IMR-90 (cell line): Measurements from ENCODE around the gene DCC. TPM values are rescaled to one million over a fixed set of nuclear protein-coding genes. Genes with fewer than 3 reads are reported as not detected.

Source experiments
- ATAC-seq: fragments of 200-7000 bp; cut with Tn5 transposase; 2 replicates; pipeline ENCODE4 v1.9.1; 2020; ENCODE audit warnings: low read depth, mild to moderate bottlenecking, moderate library complexity
- BruUV-seq: library from RNA; stranded (reverse); fragments of 400-500 nt; replicated peaks from 2 replicates; lab custom pipeline; 2021; lab: Mats Ljungman, UMichigan
- CTCF ChIA-PET: fragments of 300-600 bp; formaldehyde crosslinking; extraction: SDS; loops from one replicate; lab custom pipeline; 2021; ENCODE audit warnings: antibody characterized with exemption; lab: Yijun Ruan, JAX
- POLR2A ChIA-PET: fragments of 300-600 bp; sonication (Branson Sonifier 250); formaldehyde crosslinking; loops from one replicate; lab custom pipeline; 2022; ENCODE audit warnings: antibody characterized with exemption; ENCODE audit not compliant: unreplicated experiment; lab: Charles Lee
- DNase-seq: peaks from one replicate; pipeline ENCODE4 v3.0.0; 2013
- H2AFZ ChIP-seq: replicated peaks from 2 replicates; pipeline ENCODE3; 2013; ENCODE audit warnings: low read length, mild to moderate bottlenecking; ENCODE audit not compliant: poor library complexity
- H2AK5ac ChIP-seq: 2 replicates; pipeline ENCODE4 v1.6.1; 2013; ENCODE audit warnings: low read depth, low read length, inconsistent platforms
- H2AK9ac ChIP-seq: replicated peaks from 2 replicates; pipeline ENCODE3; 2013; ENCODE audit warnings: mild to moderate bottlenecking, low read depth, low read length, moderate library complexity; ENCODE audit not compliant: poor library complexity
- H2BK120ac ChIP-seq: 2 replicates; pipeline ENCODE4 v1.6.1; 2013; ENCODE audit warnings: low read depth, low read length, inconsistent platforms
- H2BK15ac ChIP-seq: 3 replicates; pipeline ENCODE4 v1.6.1; 2013; ENCODE audit warnings: low read depth, low read length, inconsistent platforms
- H2BK20ac ChIP-seq: 2 replicates; pipeline ENCODE4 v1.6.1; 2013; ENCODE audit warnings: low read depth, mild to moderate bottlenecking, inconsistent platforms, low read length, moderate library complexity
- H2BK5ac ChIP-seq: 2 replicates; pipeline ENCODE4 v1.6.1; 2013; ENCODE audit warnings: mild to moderate bottlenecking, low read depth, low read length, inconsistent platforms; ENCODE audit not compliant: poor library complexity, severe bottlenecking
- H3K14ac ChIP-seq: replicated peaks from 2 replicates; pipeline ENCODE4 v1.6.1; 2013; ENCODE audit warnings: low read depth, low read length, inconsistent platforms
- H3K18ac ChIP-seq: 2 replicates; pipeline ENCODE4 v1.6.1; 2013; ENCODE audit warnings: low read depth, low read length, control low read depth
- H3K23ac ChIP-seq: 2 replicates; pipeline ENCODE4 v1.6.1; 2013; ENCODE audit warnings: low read depth, low read length, inconsistent platforms
- H3K27ac ChIP-seq: 2 replicates; pipeline ENCODE4 v1.5.1; 2013; ENCODE audit warnings: mild to moderate bottlenecking, control low read depth, low read length; ENCODE audit not compliant: insufficient read depth
- H3K27me3 ChIP-seq: 2 replicates; pipeline ENCODE4 v1.6.1; 2013; ENCODE audit warnings: low read length; ENCODE audit not compliant: control insufficient read depth, insufficient read depth
- H3K36me3 ChIP-seq: 2 replicates; pipeline ENCODE4 v1.6.1; 2013; ENCODE audit warnings: low read length, mixed read lengths; ENCODE audit not compliant: control insufficient read depth, insufficient read depth
- H3K4ac ChIP-seq: 2 replicates; pipeline ENCODE4 v1.6.1; 2013; ENCODE audit warnings: low read depth, low read length, inconsistent platforms
- H3K4me1 ChIP-seq: 2 replicates; pipeline ENCODE4 v1.6.1; 2013; ENCODE audit warnings: low read length, mixed read lengths; ENCODE audit not compliant: control insufficient read depth, insufficient read depth
- H3K4me2 ChIP-seq: 2 replicates; pipeline ENCODE4 v1.6.1; 2013; ENCODE audit warnings: low read depth, mild to moderate bottlenecking, control low read depth, low read length, moderate library complexity
- H3K4me3 ChIP-seq: 2 replicates; pipeline ENCODE4 v1.5.1; 2013; ENCODE audit warnings: low read depth, mild to moderate bottlenecking, control low read depth, low read length, moderate library complexity; ENCODE audit not compliant: insufficient read depth
- H3K56ac ChIP-seq: 2 replicates; pipeline ENCODE4 v1.6.1; 2013; ENCODE audit warnings: low read length, inconsistent platforms; ENCODE audit not compliant: insufficient read depth; ENCODE audit errors: extremely low read depth
- H3K79me1 ChIP-seq, 2 experiments: 2 replicates each; pipeline ENCODE4 v1.6.1; 2013; ENCODE audit warnings: low read length in 2 of 2, inconsistent platforms in 1 of 2, low read depth in 1 of 2
- H3K9ac ChIP-seq: 2 replicates; pipeline ENCODE4 v1.6.1; 2013; ENCODE audit warnings: low read depth, low read length, control low read depth
- H3K9me1 ChIP-seq: 2 replicates; pipeline ENCODE4 v1.6.1; 2013; ENCODE audit warnings: low read length, inconsistent platforms; ENCODE audit not compliant: insufficient read depth
- H3K9me3 ChIP-seq: 2 replicates; pipeline ENCODE4 v1.6.1; 2013; ENCODE audit warnings: low read length; ENCODE audit not compliant: control insufficient read depth, insufficient read depth
- H4K20me1 ChIP-seq: 2 replicates; pipeline ENCODE4 v1.6.1; 2013; ENCODE audit warnings: low read length, inconsistent platforms; ENCODE audit not compliant: insufficient read depth
- H4K5ac ChIP-seq: 2 replicates; pipeline ENCODE4 v1.6.1; 2013; ENCODE audit warnings: mild to moderate bottlenecking, low read depth, low read length, control low read depth
- H4K8ac ChIP-seq, 2 experiments: 2 replicates each; pipeline ENCODE4 v1.6.1; 2013; ENCODE audit warnings: low read depth in 2 of 2, low read length in 2 of 2, control low read depth in 1 of 2, inconsistent platforms in 1 of 2
- H4K91ac ChIP-seq: 2 replicates; pipeline ENCODE4 v1.6.1; 2013; ENCODE audit warnings: low read depth, low read length, inconsistent platforms; ENCODE audit not compliant: insufficient read depth
- BHLHE40 ChIP-seq: fragments of 150-350 bp; IDR thresholded peaks from 2 replicates; pipeline ENCODE4 v1.6.1; 2016; ENCODE audit warnings: mild to moderate bottlenecking, low read depth, low read length
- CEBPB ChIP-seq: IDR thresholded peaks from 2 replicates; pipeline ENCODE4 v1.6.1; 2012; ENCODE audit warnings: low read depth, low read length, improper control_type of control experiment
- CHD1 ChIP-seq: IDR thresholded peaks from 2 replicates; pipeline ENCODE4 v1.6.1; 2012; ENCODE audit warnings: low read depth, low read length, improper control_type of control experiment
- FOS ChIP-seq: fragments of 150-350 bp; IDR thresholded peaks from 2 replicates; pipeline ENCODE4 v1.6.1; 2016; ENCODE audit warnings: low read depth, low read length
- MXI1 ChIP-seq: IDR thresholded peaks from 2 replicates; pipeline ENCODE4 v1.6.1; 2012; ENCODE audit warnings: low read depth, mild to moderate bottlenecking, low read length, moderate library complexity, borderline replicate concordance
- NFE2L2 ChIP-seq: fragments of 150-350 bp; IDR thresholded peaks from 2 replicates; pipeline ENCODE4 v1.6.1; 2016; ENCODE audit warnings: low read depth, mild to moderate bottlenecking, low read length
- POLR2A ChIP-seq: IDR thresholded peaks from 2 replicates; pipeline ENCODE4 v1.6.1; 2012; ENCODE audit warnings: mild to moderate bottlenecking, low read depth, low read length
- RAD21 ChIP-seq: IDR thresholded peaks from 2 replicates; pipeline ENCODE4 v1.6.1; 2012; ENCODE audit warnings: low read length, improper control_type of control experiment
- RCOR1 ChIP-seq: IDR thresholded peaks from 2 replicates; pipeline ENCODE4 v1.6.1; 2012; ENCODE audit warnings: mild to moderate bottlenecking, low read length, improper control_type of control experiment; ENCODE audit not compliant: insufficient replicate concordance
- RFX5 ChIP-seq: IDR thresholded peaks from 2 replicates; pipeline ENCODE4 v1.8.0; 2012; ENCODE audit warnings: low read depth, mild to moderate bottlenecking, low read length, moderate library complexity
- SMC3 ChIP-seq: fragments of 150-350 bp; IDR thresholded peaks from 2 replicates; pipeline ENCODE4 v1.6.1; 2016; ENCODE audit warnings: low read depth, mild to moderate bottlenecking, antibody characterized with exemption, low read length, moderate library complexity
- WGBS, 2 experiments: methylation state at CpG; one replicate each; pipeline versions ENCODE4 v1.1.5 to v1.1.7; 2013; ENCODE audit warnings: missing lambda C conversion rate in 2 of 2; ENCODE audit not compliant: insufficient read length in 1 of 2; ENCODE audit errors: extremely low coverage in 2 of 2; 5-methylcytosine and 5-hydroxymethylcytosine counted together
- dilution Hi-C: fragments of 300-500 bp; cut with HindIII; formaldehyde crosslinking; loops from one replicate; pipeline ENCODE4 v1.14.3; 2018; ENCODE audit warnings: low sequenced_read_pairs; ENCODE audit not compliant: unreplicated experiment
- in situ Hi-C: fragments of 300-500 bp; cut with MboI; formaldehyde crosslinking; loops from 3 replicates; pipeline ENCODE4 v1.14.3; 2019; ENCODE audit warnings: low sequenced_read_pairs, inconsistent platforms, mixed read lengths
- intact Hi-C: fragments of 100-400 bp; cut with micrococcal nuclease; formaldehyde crosslinking; loops from 2 replicates; pipeline ENCODE4 v1.10.0; 2022
- polyA plus RNA-seq, 3 experiments: library from polyadenylated mRNA; depleted of rRNA; stranded (reverse); fragments of >200 nt; gene quantifications; 2 replicates each; pipeline ENCODE4 v1.2.3, GENCODE V29; 2012; ENCODE audit warnings: low replicate concordance in 1 of 3
- total RNA-seq: library from RNA; depleted of rRNA; stranded (reverse); fragments of >200 nt; gene quantifications from 2 replicates; pipeline ENCODE4 v1.2.3, GENCODE V29; 2012
- TF ChIP-seq, protein P1 (sequence below): fragments of 150-350 bp; IDR thresholded peaks from 2 replicates; pipeline ENCODE4 v1.6.1; 2017; ENCODE audit warnings: mild to moderate bottlenecking, antibody characterized with exemption, low read length, low read depth
- TF ChIP-seq, protein P2 (sequence below): conservative IDR thresholded peaks from 2 replicates; pipeline ENCODE4 v1.5.1; 2012; ENCODE audit warnings: mild to moderate bottlenecking, low read depth, low read length, improper control_type of control experiment
- TF ChIP-seq, protein P3 (sequence below): fragments of 150-350 bp; IDR thresholded peaks from 2 replicates; pipeline ENCODE4 v1.6.1; 2016; ENCODE audit warnings: low read depth, mild to moderate bottlenecking, low read length, moderate library complexity, borderline replicate concordance

DCC gene
- total and polyA plus RNA-seq, 2 of the 4 experiments (the other 2 are of a cell fraction): 0.31 to 0.54 TPM

DNA sequence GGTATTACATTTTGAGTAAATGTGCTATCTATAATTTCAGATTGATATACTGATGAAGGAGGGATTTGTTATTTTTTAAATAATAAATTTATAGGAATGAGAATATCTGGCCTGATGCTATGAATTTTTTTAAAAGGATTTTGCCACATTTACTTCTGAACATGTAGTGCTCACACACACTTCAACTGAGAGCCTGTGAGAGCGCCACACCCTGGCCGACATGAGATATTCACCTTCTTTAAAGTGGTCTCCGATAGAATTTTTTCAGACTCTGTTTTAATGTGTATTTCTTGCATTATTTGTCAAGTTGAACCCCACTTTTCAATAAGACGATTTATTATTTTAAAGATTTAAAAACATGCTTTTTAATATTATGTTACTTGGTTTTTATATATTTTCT lies 813.3 kb downstream of the DCC start:
- ChIA-PET POLR2A (no interaction called here), CTCF (no interaction called here)
- in situ Hi-C loops (no loop called here), dilution Hi-C loops (no loop called here), intact Hi-C loops (no loop called here)
- Histone ChIP-seq H3K27me3 (no peaks in the 10 kb centered on the region), H4K91ac (no peak overlapping the region), H3K56ac (no peak overlapping the region), H3K9ac (no peak overlapping the region), H3K23ac (no peak overlapping the region), H3K4ac (no peak overlapping the region), H2BK5ac (no peak overlapping the region), H2AK5ac (no peak overlapping the region), H2AK9ac (no peak overlapping the region), H4K8ac (no peak overlapping the region), H3K14ac (no peak overlapping the region), H2BK20ac (no peak overlapping the region), H3K36me3 (no peaks in the 10 kb centered on the region), H2BK120ac (no peak overlapping the region), H4K5ac (no peak overlapping the region), H2AFZ (no peak overlapping the region), H3K79me1 (no peaks in the 10 kb centered on the region), H3K9me3 (peaks cover 18% of the 10 kb centered on the region), H3K27ac (no peak overlapping the region), H3K9me1 (no peaks in the 10 kb centered on the region), H4K20me1 (no peaks in the 10 kb centered on the region), H3K4me3 (no peak overlapping the region), H2BK15ac (no peak overlapping the region), H3K18ac (no peak overlapping the region), H3K4me1 (no peaks in the 10 kb centered on the region), H3K4me2 (no peak overlapping the region)
- TF ChIP-seq BHLHE40: no peak
- TF ChIP-seq, protein P1, sequence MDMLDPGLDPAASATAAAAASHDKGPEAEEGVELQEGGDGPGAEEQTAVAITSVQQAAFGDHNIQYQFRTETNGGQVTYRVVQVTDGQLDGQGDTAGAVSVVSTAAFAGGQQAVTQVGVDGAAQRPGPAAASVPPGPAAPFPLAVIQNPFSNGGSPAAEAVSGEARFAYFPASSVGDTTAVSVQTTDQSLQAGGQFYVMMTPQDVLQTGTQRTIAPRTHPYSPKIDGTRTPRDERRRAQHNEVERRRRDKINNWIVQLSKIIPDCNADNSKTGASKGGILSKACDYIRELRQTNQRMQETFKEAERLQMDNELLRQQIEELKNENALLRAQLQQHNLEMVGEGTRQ: no peak
- no peak for TF ChIP-seq RCOR1
- no peak for TF ChIP-seq SMC3
- no peak for TF ChIP-seq RFX5
- TF ChIP-seq NFE2L2: no peak
- TF ChIP-seq RAD21: no peak
- TF ChIP-seq POLR2A: no peak
- TF ChIP-seq MXI1: no peak
- TF ChIP-seq, protein P2, sequence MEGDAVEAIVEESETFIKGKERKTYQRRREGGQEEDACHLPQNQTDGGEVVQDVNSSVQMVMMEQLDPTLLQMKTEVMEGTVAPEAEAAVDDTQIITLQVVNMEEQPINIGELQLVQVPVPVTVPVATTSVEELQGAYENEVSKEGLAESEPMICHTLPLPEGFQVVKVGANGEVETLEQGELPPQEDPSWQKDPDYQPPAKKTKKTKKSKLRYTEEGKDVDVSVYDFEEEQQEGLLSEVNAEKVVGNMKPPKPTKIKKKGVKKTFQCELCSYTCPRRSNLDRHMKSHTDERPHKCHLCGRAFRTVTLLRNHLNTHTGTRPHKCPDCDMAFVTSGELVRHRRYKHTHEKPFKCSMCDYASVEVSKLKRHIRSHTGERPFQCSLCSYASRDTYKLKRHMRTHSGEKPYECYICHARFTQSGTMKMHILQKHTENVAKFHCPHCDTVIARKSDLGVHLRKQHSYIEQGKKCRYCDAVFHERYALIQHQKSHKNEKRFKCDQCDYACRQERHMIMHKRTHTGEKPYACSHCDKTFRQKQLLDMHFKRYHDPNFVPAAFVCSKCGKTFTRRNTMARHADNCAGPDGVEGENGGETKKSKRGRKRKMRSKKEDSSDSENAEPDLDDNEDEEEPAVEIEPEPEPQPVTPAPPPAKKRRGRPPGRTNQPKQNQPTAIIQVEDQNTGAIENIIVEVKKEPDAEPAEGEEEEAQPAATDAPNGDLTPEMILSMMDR: no peak
- TF ChIP-seq FOS: no peak
- TF ChIP-seq CEBPB: no peak
- TF ChIP-seq CHD1: no peak
- TF ChIP-seq, protein P3, sequence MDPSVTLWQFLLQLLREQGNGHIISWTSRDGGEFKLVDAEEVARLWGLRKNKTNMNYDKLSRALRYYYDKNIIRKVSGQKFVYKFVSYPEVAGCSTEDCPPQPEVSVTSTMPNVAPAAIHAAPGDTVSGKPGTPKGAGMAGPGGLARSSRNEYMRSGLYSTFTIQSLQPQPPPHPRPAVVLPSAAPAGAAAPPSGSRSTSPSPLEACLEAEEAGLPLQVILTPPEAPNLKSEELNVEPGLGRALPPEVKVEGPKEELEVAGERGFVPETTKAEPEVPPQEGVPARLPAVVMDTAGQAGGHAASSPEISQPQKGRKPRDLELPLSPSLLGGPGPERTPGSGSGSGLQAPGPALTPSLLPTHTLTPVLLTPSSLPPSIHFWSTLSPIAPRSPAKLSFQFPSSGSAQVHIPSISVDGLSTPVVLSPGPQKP: no peak
- no CpG with 5 or more reads among the region's 4 CpGs for WGBS, 2 experiments
- no TSS peak for BruUV-seq
- no peak for DNase-seq
- no peak for ATAC-seq
